ENCODE measurements around the gene FILIP1L.

FILIP1L gene

GRCh38 chr3:99882436-99883137, 231.7 kb downstream of the FILIP1L start:
- DNase-seq = no peak

GRCh38 chr3:99881121-99881524, 233.2 kb downstream of the FILIP1L start:
- no peak for DNase-seq

GRCh38 chr3:99879275-99879674, 235.0 kb downstream of the FILIP1L start:
- DNase-seq = no peak

- no peak for DNase-seq
These were observed 236.3 kb downstream of the FILIP1L start for GRCh38 chr3:99878005-99878404.

GRCh38 chr3:99877031-99877579, 237.2 kb downstream of the FILIP1L start:
- no peak for DNase-seq

GRCh38 chr3:99875929-99876841, 238.1 kb downstream of the FILIP1L start:
- DNase-seq = peak; percentile 73

- DNase-seq = no peak
These were observed 238.7 kb downstream of the FILIP1L start for GRCh38 chr3:99875581-99875928.

- no peak for DNase-seq
These were observed 239.9 kb downstream of the FILIP1L start for GRCh38 chr3:99874237-99875002.

- no peak for DNase-seq
These were observed 240.8 kb downstream of the FILIP1L start for GRCh38 chr3:99873269-99874102.

- peak; percentile 16 for DNase-seq
These were observed 241.4 kb downstream of the FILIP1L start for GRCh38 chr3:99872923-99873254.

- DNase-seq = no peak
These were observed 242.9 kb downstream of the FILIP1L start for GRCh38 chr3:99871231-99872045.

- no peak for DNase-seq
These were observed 243.6 kb downstream of the FILIP1L start for GRCh38 chr3:99870712-99871111.

- DNase-seq = no peak
These were observed 244.7 kb downstream of the FILIP1L start for GRCh38 chr3:99869621-99870020.

- peak; percentile 17 for DNase-seq
These were observed 246.0 kb downstream of the FILIP1L start for GRCh38 chr3:99868311-99868646.

GRCh38 chr3:99867594-99868310, 246.5 kb downstream of the FILIP1L start:
- no peak for DNase-seq

GRCh38 chr3:99866261-99866761, 248.0 kb downstream of the FILIP1L start:
- no peak for DNase-seq

- DNase-seq = no peak
These were observed 249.0 kb downstream of the FILIP1L start for GRCh38 chr3:99865321-99865720.

GRCh38 chr3:99864289-99864688, 250.0 kb downstream of the FILIP1L start:
- no peak for DNase-seq

GRCh38 chr3:99863588-99863987, 250.7 kb downstream of the FILIP1L start:
- DNase-seq = no peak

GRCh38 chr3:99863002-99863401, 251.3 kb downstream of the FILIP1L start:
- DNase-seq = no peak

GRCh38 chr3:99862208-99862607, 252.1 kb downstream of the FILIP1L start:
- no peak for DNase-seq

All from activated CD4-positive, alpha-beta T cell treated with anti-CD3 and anti-CD28 coated beads for 48 hours (primary cell).